Aorta (tissue), 5 donors: Measurements from ENCODE around the gene NUP133. TPM values are rescaled to one million over a fixed set of nuclear protein-coding genes. Genes with fewer than 3 reads are reported as not detected.
"Not testable (repeated sequence)": the region's sequence is repeated elsewhere in the genome, so short reads cannot be mapped to it uniquely, and the experiment has no call there.

Experiments
- ATAC-seq: fragments of 200-7000 bp; cut with Tn5 transposase; one replicate; pipeline ENCODE4 v1.9.1; 2022; ENCODE audit warnings: moderate library complexity; ENCODE audit not compliant: low FRiP score
- DNase-seq, 2 donors: peaks; one replicate each; pipeline ENCODE4 v3.0.0-alpha.2; 2020
- H3K27ac ChIP-seq, 2 donors: one replicate each; pipeline ENCODE4 v1.5.1; 2013; ENCODE audit warnings: low read length in 2 of 2, mild to moderate bottlenecking in 2 of 2, moderate library complexity in 2 of 2, control low read depth in 1 of 2, inconsistent platforms in 1 of 2, low read depth in 1 of 2
- H3K27me3 ChIP-seq, 2 donors: one replicate each; pipeline ENCODE4 v1.6.1; 2013; ENCODE audit warnings: control low read depth in 1 of 2, low read length in 1 of 2, mild to moderate bottlenecking in 1 of 2, moderate library complexity in 1 of 2; ENCODE audit not compliant: insufficient read depth in 2 of 2, control insufficient read depth in 1 of 2
- H3K36me3 ChIP-seq, 2 donors: one replicate each; pipeline ENCODE4 v1.6.1; 2013; ENCODE audit warnings: control low read depth in 1 of 2, low read length in 1 of 2, mild to moderate bottlenecking in 1 of 2; ENCODE audit not compliant: insufficient read depth in 2 of 2, control insufficient read depth in 1 of 2
- H3K4me1 ChIP-seq, 2 donors: one replicate each; pipeline ENCODE4 v1.6.1; 2013; ENCODE audit warnings: low read length in 2 of 2, control low read depth in 1 of 2, mild to moderate bottlenecking in 1 of 2, moderate library complexity in 1 of 2; ENCODE audit not compliant: insufficient read depth in 2 of 2, control insufficient read depth in 1 of 2
- H3K4me3 ChIP-seq, 2 donors: one replicate each; pipeline ENCODE4 v1.5.1; 2013; ENCODE audit warnings: low read length in 2 of 2, control low read depth in 1 of 2, mild to moderate bottlenecking in 1 of 2
- H3K9me3 ChIP-seq: one replicate; pipeline ENCODE4 v1.6.1; 2013; ENCODE audit warnings: mild to moderate bottlenecking, low read length; ENCODE audit not compliant: control insufficient read depth
- whole genome bisulfite sequencing, 2 donors: extraction: QIAGEN DNeasy Blood & Tissue Kit; methylation state at CpG; one replicate each; pipeline ENCODE4 v1.1.7; 2013; 5-methylcytosine and 5-hydroxymethylcytosine counted together
- intact Hi-C, 2 donors: fragments of 100-400 bp; cut with DNase I; formaldehyde crosslinking; loops; one replicate each; pipeline versions ENCODE4 v1.14.2 to v1.15.0; 2022
- polyA plus RNA-seq, 2 donors: library from polyadenylated mRNA; stranded (reverse); fragments of 200-250 nt; gene quantifications; one replicate each; pipeline ENCODE4 v1.2.3, GENCODE V29; 2013
- total RNA-seq, 2 donors: library from RNA; stranded (reverse); fragmentation: NEBNext Ultra II Directional; extraction: Animal tissue kit (Norgen Biotek cat#: 25700); gene quantifications; one replicate each; pipeline ENCODE4 v1.2.1, GENCODE V29; 2021
- donor health status: healthy with polysubstance abuse.
- donor health status: Bipolar disorder and iron deficiency.
- donor health status: DM: no; HTN: no; CAD: no.
- donor health status: DM: no; HTN: no; CAD: no.
- donor health status: DM: yes; HTN: yes; CAD: no.

Gene NUP133
- total and polyA plus RNA-seq, 4 donors, result 5.1 to 37.3 (median 24.0) TPM

- 77 to 79% methylated on average over 4 of the region's 4 CpGs for WGBS, 2 donors
- intact Hi-C loops, result not testable (repeated sequence)
These were observed 105.8 kb downstream of the NUP133 start for GRCh38 chr1:229402329-229402728.

GRCh38 chr1:229397762-229398161 is 110.4 kb downstream of the NUP133 start:
- DNase-seq, result no peak
- WGBS, 2 donors, result 40 to 41% methylated on average over 5 of the region's 5 CpGs
- Histone ChIP-seq H3K4me1 (no peaks in the 10 kb centered on the region), H3K27ac (no peak overlapping the region), H3K36me3 (no peaks in the 10 kb centered on the region), H3K4me3 (no peak overlapping the region), H3K27me3 (no peaks in the 10 kb centered on the region), H3K9me3 (no peaks in the 10 kb centered on the region)
- no peak for ATAC-seq
- intact Hi-C loops, result no loop called here

More at GRCh38 chr1:229402329-229402728, 105.8 kb downstream of the NUP133 start:
- H3K4me1 ChIP-seq, H3K36me3 ChIP-seq, DNase-seq, ATAC-seq, H3K4me3 ChIP-seq, H3K27ac ChIP-seq, H3K9me3 ChIP-seq, H3K27me3 ChIP-seq: not testable (repeated sequence)

DNA sequence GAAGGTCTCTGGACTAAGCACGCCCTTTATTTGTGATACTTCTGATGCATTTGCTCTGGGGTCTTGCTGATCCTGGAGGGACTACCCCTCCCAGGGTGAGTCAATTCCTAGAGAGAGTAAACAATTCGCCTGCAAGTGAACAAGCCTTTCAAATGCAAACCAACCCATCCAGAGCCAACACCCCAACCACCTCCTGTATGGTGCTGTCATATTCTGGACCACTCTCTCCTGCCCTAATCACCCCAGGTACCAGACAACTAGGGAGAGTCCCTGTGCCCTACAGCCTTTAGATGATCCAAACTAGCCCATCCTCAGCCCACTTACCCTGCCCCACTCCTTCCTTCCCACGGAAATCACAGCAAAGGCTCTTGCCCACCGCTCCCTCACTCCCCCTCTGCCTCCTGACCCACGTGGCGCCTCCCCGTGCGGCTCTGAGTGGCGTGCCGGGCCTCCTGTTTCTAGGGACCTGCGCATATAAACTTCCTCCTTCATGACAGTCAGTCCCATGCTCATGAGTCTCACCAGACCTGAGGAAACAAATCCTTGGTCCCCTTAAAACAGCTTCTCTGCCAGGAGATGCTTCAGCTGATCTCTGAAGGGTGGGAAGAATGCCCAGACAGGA is 111.4 kb downstream of the NUP133 start:
- Histone ChIP-seq H3K36me3 (no peaks in the 10 kb centered on the region), H3K4me1 (no peaks in the 10 kb centered on the region), H3K9me3 (no peaks in the 10 kb centered on the region), H3K4me3 (no peak overlapping the region), H3K27me3 (no peaks in the 10 kb centered on the region), H3K27ac (no peak overlapping the region)
- WGBS, 2 donors, result 44 to 48% methylated on average over 11 of the region's 11 CpGs
- ATAC-seq (no peak), DNase-seq (no peak)
- intact Hi-C loops, result no loop called here

- ATAC-seq, H3K4me3 ChIP-seq, H3K27me3 ChIP-seq, H3K9me3 ChIP-seq, H3K36me3 ChIP-seq, DNase-seq, intact Hi-C loops, H3K4me1 ChIP-seq, H3K27ac ChIP-seq: not testable (repeated sequence)
- 91 to 93% methylated on average over 5 of the region's 5 CpGs for WGBS, 2 donors
These were observed 113.6 kb downstream of the NUP133 start for GRCh38 chr1:229394517-229394916.

GRCh38 chr1:229392936-229393335 is 115.2 kb downstream of the NUP133 start:
- no peak overlapping the region for H3K27ac ChIP-seq
- intact Hi-C loops, result no loop called here
- ATAC-seq (no peak), DNase-seq (no peak)
- H3K9me3 ChIP-seq, result peaks cover 7% of the 10 kb centered on the region
- WGBS, 2 donors, result 75 to 78% methylated on average over 4 of the region's 4 CpGs
- no peak overlapping the region for H3K4me3 ChIP-seq
- no peaks in the 10 kb centered on the region for H3K27me3 ChIP-seq
- no peaks in the 10 kb centered on the region for H3K36me3 ChIP-seq
- H3K4me1 ChIP-seq, result no peaks in the 10 kb centered on the region

Other genes starting within 250 kb of the NUP133 start
- gene RAB4A, start 237.2 kb downstream of the NUP133 start, total RNA-seq, result 10 to 100 TPM; 58.2 to 60.5 TPM
- gene RAB4A, start 237.2 kb downstream of the NUP133 start, polyA plus RNA-seq, result 10 to 100 TPM; 38.1 to 59.1 TPM
- 1 to 10 TPM; 3.5 to 6.6 TPM for gene CCSAP, start 165.3 kb downstream of the NUP133 start, total RNA-seq
- gene CCSAP, start 165.3 kb downstream of the NUP133 start, polyA plus RNA-seq, result 1 to 10 TPM; 2.1 to 2.3 TPM
- 10 to 100 TPM in 1 of 2 donors, 1 to 10 TPM in 1; 1.8 to 46.8 TPM for gene ACTA1, start 74.2 kb downstream of the NUP133 start, total RNA-seq
- gene ACTA1, start 74.2 kb downstream of the NUP133 start, polyA plus RNA-seq, result 10 to 100 TPM in 1 of 2 donors, 1 to 10 TPM in 1; 3.7 to 19.0 TPM
- gene ABCB10, start 50.4 kb upstream of the NUP133 start, total RNA-seq, result 10 to 100 TPM; 19.9 to 24.2 TPM
- 10 to 100 TPM in 1 of 2 donors, 1 to 10 TPM in 1; 6.8 to 12.7 TPM for gene ABCB10, start 50.4 kb upstream of the NUP133 start, polyA plus RNA-seq
- gene TAF5L, start 117.8 kb upstream of the NUP133 start, total RNA-seq, result 10 to 100 TPM; 29.8 to 37.8 TPM
- gene TAF5L, start 117.8 kb upstream of the NUP133 start, polyA plus RNA-seq, result 10 to 100 TPM; 11.6 to 16.0 TPM
- gene URB2, start 117.9 kb upstream of the NUP133 start, total RNA-seq, result 1 to 10 TPM; 6.8 to 8.9 TPM
- 1 to 10 TPM in 1 of 2 donors, under 1 TPM in 1; 0.50 to 2.1 TPM for gene URB2, start 117.9 kb upstream of the NUP133 start, polyA plus RNA-seq